Measurements from ENCODE around the gene TMEM98. TPM values are rescaled to one million over a fixed set of nuclear protein-coding genes. Genes with fewer than 3 reads are reported as not detected.
"Not testable (repeated sequence)": the region's sequence is repeated elsewhere in the genome, so short reads cannot be mapped to it uniquely, and the experiment has no call there.

TMEM98 gene
- total RNA-seq, 2 experiments from 2014 or later = not detected

- no peak for DNase-seq (ENCODE audit: low spot score)
- no peaks in the 10 kb centered on the region for H3K4me1 ChIP-seq (ENCODE audit: insufficient read depth, low read length, poor library complexity, severe bottlenecking)
- BruUV-seq (replicated peaks) = no TSS peak
- intact Hi-C loops (cut with micrococcal nuclease; ENCODE audit: unreplicated experiment) = no loop called here
- H3K79me2 ChIP-seq (ENCODE audit: insufficient read depth, low read depth, low read length) = no peaks in the 10 kb centered on the region
- no peak for TF ChIP-seq CTCF (conservative IDR thresholded peaks at IDR 0.05; ENCODE audit: low read length)
- H3K9me2 ChIP-seq (ENCODE audit: insufficient read depth, low read length) = no peaks in the 10 kb centered on the region
- no peaks in the 10 kb centered on the region for H3K9me3 ChIP-seq (ENCODE audit: low read length)
- no peaks in the 10 kb centered on the region for H3K36me3 ChIP-seq (ENCODE audit: insufficient read depth, low read length)
- no peaks in the 10 kb centered on the region for H4K20me1 ChIP-seq (ENCODE audit: insufficient read depth, low read length)
- H3K4me2 ChIP-seq (ENCODE audit: low read length) = no peak overlapping the region
- ChIA-PET POLR2A (interaction anchor here (0.6 kb wide), 1 partner anchor 124 kb away, joined by 3 read pairs; no protein-coding TSS in a partner anchor), CTCF (ENCODE audit: unreplicated experiment) (no interaction called here)
- H2AFZ ChIP-seq (ENCODE audit: low read length) = no peak overlapping the region
- no peak overlapping the region for H3K4me3 ChIP-seq (ENCODE audit: low read depth, low read length, poor library complexity, severe bottlenecking)
- H3K27ac ChIP-seq (ENCODE audit: low read depth, low read length, poor library complexity, severe bottlenecking) = no peak overlapping the region
Measured at GRCh38 chr17:32920293-32920692, 7.7 kb upstream of the TMEM98 start.

- Histone ChIP-seq H3K27ac (ENCODE audit: low read depth, low read length, poor library complexity, severe bottlenecking) (no peak overlapping the region), H3K4me3 (ENCODE audit: low read depth, low read length, poor library complexity, severe bottlenecking) (no peak overlapping the region), H3K79me2 (ENCODE audit: insufficient read depth, low read depth, low read length) (no peaks in the 10 kb centered on the region), H3K4me1 (ENCODE audit: insufficient read depth, low read length, poor library complexity, severe bottlenecking) (no peaks in the 10 kb centered on the region), H3K36me3 (ENCODE audit: insufficient read depth, low read length) (no peaks in the 10 kb centered on the region), H3K4me2 (ENCODE audit: low read length) (no peak overlapping the region), H2AFZ (ENCODE audit: low read length) (no peak overlapping the region), H3K9me2 (ENCODE audit: insufficient read depth, low read length) (no peaks in the 10 kb centered on the region), H3K9me3 (ENCODE audit: low read length) (no peaks in the 10 kb centered on the region), H4K20me1 (ENCODE audit: insufficient read depth, low read length) (no peaks in the 10 kb centered on the region)
- intact Hi-C loops (cut with micrococcal nuclease; ENCODE audit: unreplicated experiment) = no loop called here
- no TSS peak for BruUV-seq (replicated peaks)
- ChIA-PET POLR2A (no interaction called here), CTCF (ENCODE audit: unreplicated experiment) (no interaction called here)
- no peak for TF ChIP-seq CTCF (conservative IDR thresholded peaks at IDR 0.05; ENCODE audit: low read length)
- no peak for TF ChIP-seq EZH2phosphoT487 (IDR thresholded peaks at IDR 0.05; ENCODE audit: borderline replicate concordance, low read depth, low read length)
- DNase-seq (ENCODE audit: low spot score) = no peak
Measured at GRCh38 chr17:32921017-32921416, 6.9 kb upstream of the TMEM98 start.

GRCh38 chr17:32923905-32924304, 4.0 kb upstream of the TMEM98 start:
- DNase-seq (ENCODE audit: low spot score); H4K20me1 ChIP-seq (ENCODE audit: insufficient read depth, low read length); H3K36me3 ChIP-seq (ENCODE audit: insufficient read depth, low read length); H3K9me2 ChIP-seq (ENCODE audit: insufficient read depth, low read length); H3K4me2 ChIP-seq (ENCODE audit: low read length); H3K27ac ChIP-seq (ENCODE audit: low read depth, low read length, poor library complexity, severe bottlenecking); H2AFZ ChIP-seq (ENCODE audit: low read length); intact Hi-C loops (cut with micrococcal nuclease; ENCODE audit: unreplicated experiment); H3K79me2 ChIP-seq (ENCODE audit: insufficient read depth, low read depth, low read length); H3K4me1 ChIP-seq (ENCODE audit: insufficient read depth, low read length, poor library complexity, severe bottlenecking); BruUV-seq (replicated peaks); H3K9me3 ChIP-seq (ENCODE audit: low read length); H3K4me3 ChIP-seq (ENCODE audit: low read depth, low read length, poor library complexity, severe bottlenecking); POLR2A ChIA-PET; CTCF ChIA-PET (ENCODE audit: unreplicated experiment): not testable (repeated sequence)

All from OCI-LY7 (cell line).